Transverse colon (tissue), 4 donors: ENCODE data around the gene GZMM. TPM values are rescaled to one million over a fixed set of nuclear protein-coding genes. Genes with fewer than 3 reads are reported as not detected.
A peak's percentile ranks its signal among the peaks of the same experiment; 100 is the strongest.

Experiments
- DNase-seq: peaks from one replicate; pipeline ENCODE4 v3.0.0-alpha.2; 2019
- H3K27ac ChIP-seq, 4 donors: fragments of 200-600 bp; sonication (generic); 2 replicates each; pipeline ENCODE4 v1.5.1; 2016 to 2018; ENCODE audit warnings: inconsistent platforms in 4 of 4
- H3K27me3 ChIP-seq: fragments of 200-600 bp; sonication (generic); 2 replicates; pipeline ENCODE4 v1.5.1; 2017; ENCODE audit warnings: inconsistent platforms
- H3K36me3 ChIP-seq, 4 donors: fragments of 200-600 bp; sonication (generic); 2 replicates each; pipeline ENCODE4 v1.5.1; 2017 to 2019; ENCODE audit warnings: inconsistent platforms in 4 of 4
- H3K4me1 ChIP-seq, 4 donors: fragments of 200-600 bp; sonication (generic); 2 replicates each; pipeline ENCODE4 v1.5.1; 2017 to 2020; ENCODE audit warnings: inconsistent platforms in 4 of 4
- H3K4me3 ChIP-seq, 4 donors: fragments of 200-600 bp; sonication (generic); 1 replicate in 1 of 4; 2 replicates in 3 of 4; pipeline versions ENCODE4 v1.5.1 to v1.6.1; 2017 to 2019; ENCODE audit warnings: inconsistent platforms in 4 of 4
- H3K9me3 ChIP-seq, 2 donors: fragments of 200-600 bp; sonication (generic); 2 replicates each; pipeline ENCODE4 v1.5.1; 2017 to 2019; ENCODE audit warnings: inconsistent platforms in 2 of 2
- EP300 ChIP-seq: sonication (generic); formaldehyde crosslinking; IDR thresholded peaks from one replicate; pipeline ENCODE4 v1.6.1; 2017; ENCODE audit warnings: antibody characterized with exemption, low read depth
- POLR2A ChIP-seq: fragments of 450-650 bp; IDR thresholded peaks from one replicate; pipeline ENCODE4 v1.6.1; 2016; ENCODE audit warnings: antibody characterized with exemption, mild to moderate bottlenecking, moderate library complexity
- POLR2AphosphoS5 ChIP-seq, 3 donors: sonication (generic); formaldehyde crosslinking; IDR thresholded peaks; one replicate each; pipeline ENCODE4 v1.6.1; 2016; ENCODE audit warnings: antibody characterized with exemption in 3 of 3
- WGBS, 2 donors: methylation state at CpG; one replicate each; pipeline ENCODE4 v1.1.5; 2018; ENCODE audit warnings: low coverage in 1 of 2; 5-methylcytosine and 5-hydroxymethylcytosine counted together
- in situ Hi-C, 4 donors: fragments of 200-750 bp; cut with MboI; loops; one replicate each; pipeline versions ENCODE4 v1.15.0 to v1.15.1; 2017; ENCODE audit warnings: low sequenced_read_pairs in 3 of 4, low pct_ligation_motif_present in 1 of 4, low pct_unique_long_range_greater_than_20kb in 1 of 4
- intact Hi-C: fragments of 100-400 bp; cut with DNase I; formaldehyde crosslinking; loops from one replicate; pipeline ENCODE4 v1.15.1; 2023; ENCODE audit warnings: low total_unique reads
- total RNA-seq, 4 donors: library from RNA; depleted of rRNA; stranded (reverse); fragments of >200 nt; gene quantifications; one replicate each; pipeline ENCODE4 v1.1.0, GENCODE V29; 2016
- TF ChIP-seq, protein P1 (sequence below), 5 experiments: fragments of 200-600 bp in 3 of 5; fragments of 450-650 bp in 2 of 5; sonication (generic) in 3 of 5; IDR thresholded peaks; 1 replicate in 2 of 5; 2 replicates in 3 of 5; pipeline ENCODE4 v1.5.1; 2016 to 2017; ENCODE audit warnings: antibody characterized with exemption in 5 of 5, inconsistent platforms in 3 of 5, mild to moderate bottlenecking in 2 of 5, moderate library complexity in 1 of 5

The GZMM gene
- total RNA-seq, 4 donors from 2014 or later = 1.1 to 1.8 TPM; not detected in 2

DNA sequence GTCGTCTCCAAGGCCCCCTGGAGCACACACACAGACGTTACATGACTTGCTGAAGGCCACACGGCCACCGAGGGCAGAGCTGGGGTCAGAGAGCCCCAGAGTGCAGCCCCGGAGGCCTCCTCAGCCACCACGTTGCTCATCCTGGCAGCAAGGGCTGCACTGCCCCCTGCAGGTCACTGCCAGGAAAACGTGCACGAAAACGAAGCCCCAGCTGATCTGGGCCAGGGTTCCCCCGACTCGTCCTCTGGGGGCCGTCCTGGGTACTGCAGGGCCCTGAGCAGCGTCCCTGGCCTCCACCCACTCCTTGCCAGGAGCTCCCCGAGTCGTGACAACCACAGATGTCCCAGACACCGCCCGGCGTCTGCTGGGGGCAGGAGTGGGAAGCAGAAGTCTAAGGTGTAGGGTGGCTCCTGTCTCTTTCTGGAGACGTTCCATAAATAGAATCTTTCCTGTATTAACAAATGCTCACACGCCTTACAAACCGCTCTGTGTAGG, 33.2 kb upstream of the GZMM start:
- Histone ChIP-seq H3K4me3 (peak overlapping the region in 1 of 4 donors; percentile 22), H3K9me3 (no peaks in the 10 kb centered on the region), H3K27me3 (no peaks in the 10 kb centered on the region), H3K4me1 (peaks cover 18 to 44% (median 36%) of the 10 kb centered on the region in 4 donors), H3K27ac (peak overlapping the region; percentile 75 to 81 (median 78)), H3K36me3 (no peaks in the 10 kb centered on the region)
- in situ Hi-C loops (no loop called here), intact Hi-C loops (loop anchor here (1.0 kb wide), 1 partner anchor 39 kb away; no protein-coding TSS in a partner anchor)
- DNase-seq = peak; percentile 87
- 7% methylated on average over 21 of the region's 21 CpGs; no CpG with 5 or more reads in 1 of the 2 donors for WGBS, 2 donors
- TF ChIP-seq, protein P1, sequence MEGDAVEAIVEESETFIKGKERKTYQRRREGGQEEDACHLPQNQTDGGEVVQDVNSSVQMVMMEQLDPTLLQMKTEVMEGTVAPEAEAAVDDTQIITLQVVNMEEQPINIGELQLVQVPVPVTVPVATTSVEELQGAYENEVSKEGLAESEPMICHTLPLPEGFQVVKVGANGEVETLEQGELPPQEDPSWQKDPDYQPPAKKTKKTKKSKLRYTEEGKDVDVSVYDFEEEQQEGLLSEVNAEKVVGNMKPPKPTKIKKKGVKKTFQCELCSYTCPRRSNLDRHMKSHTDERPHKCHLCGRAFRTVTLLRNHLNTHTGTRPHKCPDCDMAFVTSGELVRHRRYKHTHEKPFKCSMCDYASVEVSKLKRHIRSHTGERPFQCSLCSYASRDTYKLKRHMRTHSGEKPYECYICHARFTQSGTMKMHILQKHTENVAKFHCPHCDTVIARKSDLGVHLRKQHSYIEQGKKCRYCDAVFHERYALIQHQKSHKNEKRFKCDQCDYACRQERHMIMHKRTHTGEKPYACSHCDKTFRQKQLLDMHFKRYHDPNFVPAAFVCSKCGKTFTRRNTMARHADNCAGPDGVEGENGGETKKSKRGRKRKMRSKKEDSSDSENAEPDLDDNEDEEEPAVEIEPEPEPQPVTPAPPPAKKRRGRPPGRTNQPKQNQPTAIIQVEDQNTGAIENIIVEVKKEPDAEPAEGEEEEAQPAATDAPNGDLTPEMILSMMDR (IDR thresholded peaks at IDR 0.05) = peak; percentile 94 to 98 (median 95)
- TF ChIP-seq POLR2AphosphoS5 (IDR thresholded peaks at IDR 0.05) = no peak

DNA sequence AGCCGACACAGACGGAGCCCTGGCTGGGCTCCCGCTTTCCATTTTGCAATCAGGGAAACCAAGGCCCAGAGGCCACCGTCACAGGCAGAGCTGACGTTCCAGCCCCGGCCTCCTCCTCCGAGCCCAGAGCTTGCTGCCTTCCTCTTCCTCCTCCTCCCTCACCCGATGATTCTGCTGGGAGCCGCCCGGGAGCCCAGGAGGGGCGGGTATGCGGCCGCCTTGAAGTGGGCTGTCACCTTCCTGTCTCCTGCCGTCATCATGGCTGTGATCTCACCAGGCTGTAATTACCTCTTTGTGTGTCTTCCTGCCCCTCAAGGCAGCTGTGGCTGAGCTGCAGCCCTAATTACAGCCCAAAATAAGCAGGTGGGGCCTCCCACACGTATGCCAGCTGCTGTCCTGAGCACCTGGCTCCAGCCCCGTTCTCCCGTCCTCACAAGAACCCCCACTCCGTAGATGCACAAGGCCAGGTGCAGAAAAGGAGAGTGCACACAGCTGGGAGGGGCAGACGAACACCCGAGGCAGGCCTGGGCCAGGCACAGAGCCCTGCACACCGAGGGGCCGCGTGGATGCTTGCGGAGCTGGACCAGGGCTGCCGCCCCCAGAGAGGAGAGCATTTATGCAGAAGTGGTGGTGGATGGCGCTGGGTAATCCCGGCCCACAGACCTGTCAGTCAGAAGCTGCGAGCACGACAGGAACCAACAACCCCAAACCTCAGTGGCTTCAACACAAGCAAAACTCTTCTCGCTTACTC, 32.6 kb upstream of the GZMM start:
- peak; percentile 82 for DNase-seq
- in situ Hi-C loops (no loop called here), intact Hi-C loops (no loop called here)
- Histone ChIP-seq H3K4me1 (peaks cover 16 to 42% (median 34%) of the 10 kb centered on the region in 4 donors), H3K4me3 (peak overlapping the region in 1 of 4 donors; percentile 22), H3K9me3 (no peaks in the 10 kb centered on the region), H3K36me3 (no peaks in the 10 kb centered on the region), H3K27ac (peak overlapping the region; percentile 75 to 81 (median 78)), H3K27me3 (no peaks in the 10 kb centered on the region)
- TF ChIP-seq POLR2AphosphoS5 (IDR thresholded peaks at IDR 0.05) (peak; percentile 86 to 92 (median 88)), EP300 (no peak), POLR2A (peak; percentile 40)
- TF ChIP-seq, protein P1 (IDR thresholded peaks at IDR 0.05) = no peak
- WGBS, 2 donors = 33 to 47% methylated on average over 3 to 30 of the region's 30 CpGs

DNA sequence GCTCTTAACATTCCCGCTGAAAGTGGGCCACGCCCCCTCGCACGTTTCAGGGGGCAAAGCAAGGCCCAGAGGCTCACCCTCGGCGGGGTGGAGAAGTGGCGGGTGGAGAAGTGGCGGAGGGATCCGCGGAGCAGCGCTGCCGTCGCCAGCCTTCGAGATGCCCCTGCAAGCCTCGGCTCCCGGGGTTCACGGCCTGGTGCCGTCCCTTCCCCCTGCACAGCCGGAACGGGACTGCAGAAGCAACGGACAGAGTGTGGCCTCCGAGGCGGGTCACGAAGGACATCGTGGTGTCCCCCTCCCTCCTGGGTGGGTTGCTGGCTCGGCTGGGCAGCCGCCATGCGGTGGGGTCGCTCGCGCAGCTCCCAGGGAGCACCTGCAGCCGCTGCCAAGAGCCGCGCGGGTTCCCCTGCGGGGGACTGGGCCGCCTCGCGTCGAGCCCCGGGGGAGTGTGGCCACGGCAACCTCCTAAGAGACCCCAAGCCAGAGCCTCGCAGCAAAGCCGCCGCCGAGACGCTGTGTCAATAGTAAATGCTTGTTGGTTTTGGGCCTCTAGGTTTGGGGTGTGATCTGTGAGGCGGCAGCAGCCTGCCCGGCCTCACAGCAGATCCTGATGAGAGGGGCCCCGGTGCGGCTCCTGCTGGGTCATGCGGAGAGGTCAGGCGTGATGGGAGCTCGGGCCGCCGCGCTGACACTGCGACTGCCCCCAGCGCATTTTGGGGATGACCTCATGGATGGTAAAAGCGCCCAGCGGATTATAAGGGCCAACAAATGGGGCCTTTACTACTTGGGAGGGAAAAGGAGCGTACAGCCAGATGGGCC, 31.1 kb upstream of the GZMM start:
- DNase-seq = no peak
- H3K9me3 ChIP-seq = no peaks in the 10 kb centered on the region
- H3K27me3 ChIP-seq = no peaks in the 10 kb centered on the region
- intact Hi-C loops (no loop called here), in situ Hi-C loops (no loop called here)
- no peak for TF ChIP-seq POLR2A
- TF ChIP-seq, protein P1 (IDR thresholded peaks at IDR 0.05) = no peak
- TF ChIP-seq POLR2AphosphoS5 (IDR thresholded peaks at IDR 0.05) = no peak
- TF ChIP-seq EP300 = no peak
- WGBS, 2 donors = 60% methylated on average over 49 of the region's 62 CpGs; no CpG with 5 or more reads in 1 of the 2 donors
- H3K4me1 ChIP-seq = peaks cover 13 to 38% (median 30%) of the 10 kb centered on the region in 4 donors
- no peaks in the 10 kb centered on the region for H3K36me3 ChIP-seq
- no peak overlapping the region for H3K4me3 ChIP-seq
- H3K27ac ChIP-seq = no peak overlapping the region
